Measurements from ENCODE around the gene CPXM2. TPM values are rescaled to one million over a fixed set of nuclear protein-coding genes. Genes with fewer than 3 reads are reported as not detected.

CPXM2 gene
- total RNA-seq: 10 to 100 TPM in 1 of 6 donors, 1 to 10 TPM in 4, under 1 TPM in 1; 0.61 to 10.2 (median 3.1) TPM

DNA sequence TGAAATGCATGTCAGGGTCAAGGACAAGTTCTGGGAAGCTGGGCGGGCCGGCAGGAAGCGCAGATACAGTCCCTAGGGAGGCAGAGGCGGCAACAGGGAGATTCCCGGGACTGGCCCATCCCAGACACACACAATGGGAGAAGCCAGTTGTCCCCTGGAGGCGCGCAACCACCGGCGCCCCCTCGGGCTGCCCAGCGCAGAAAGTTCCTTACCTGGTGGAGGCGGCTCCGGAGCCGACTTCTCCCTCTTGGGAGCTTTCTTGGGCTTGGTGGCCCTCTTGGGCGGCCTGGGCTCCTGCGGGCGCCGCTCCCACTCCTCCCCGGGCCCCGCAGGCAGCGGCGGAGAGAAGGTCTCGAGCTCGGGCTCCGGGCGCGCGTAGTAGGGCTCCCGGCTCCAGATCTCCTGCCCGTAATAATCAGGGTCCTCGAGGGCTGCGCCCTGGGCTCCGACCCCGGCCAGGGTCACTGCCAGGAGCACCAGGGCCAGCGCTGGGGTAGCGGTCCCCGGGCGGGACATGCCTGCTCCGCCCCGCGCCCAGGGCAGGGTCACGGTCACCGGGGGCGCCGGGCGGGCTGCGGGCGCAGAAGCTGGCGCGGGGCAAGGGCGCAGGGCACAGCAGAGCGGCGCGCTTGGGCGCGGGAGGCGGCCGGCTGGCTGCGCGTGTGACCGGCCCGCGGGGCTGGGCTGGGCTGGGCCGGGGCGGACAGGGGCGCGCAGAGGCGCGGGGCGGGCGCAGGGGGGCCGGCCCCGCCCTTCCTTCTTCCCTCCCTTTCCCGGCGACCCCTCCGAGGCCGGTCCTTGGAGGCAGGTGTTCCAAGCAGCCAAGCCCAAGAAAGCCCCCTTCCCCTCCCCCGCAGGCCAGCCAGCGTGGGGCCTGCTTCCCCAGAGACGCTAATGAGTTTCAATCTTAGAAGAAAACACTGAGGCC lies at the start of gene CPXM2:
CPXM2 (minus strand) TSS at position 664 of the 928 bp plus-strand sequence; CDS start at position 516, 148 bp downstream.
- whole genome bisulfite sequencing, 2 donors: 11 to 17% methylated on average over 9 to 30 of the region's 80 CpGs
- peak within 1 kb of the TSS in 1 of 4 donors; percentile 18 for H3K27ac ChIP-seq
- H3K9me3 ChIP-seq: no peaks in the 10 kb centered on the region
- peaks cover 0 to 6% (median 2%) of the 10 kb centered on the region in 4 donors for H3K27me3 ChIP-seq
- DNase-seq (peak in 1 of 2 donors; percentile 76), ATAC-seq (ENCODE audit: low FRiP score in 2 of 2) (peak in 1 of 2 donors; percentile 60)
- H3K4me1 ChIP-seq: peaks cover 0 to 8% (median 0%) of the 10 kb centered on the region in 4 donors
- no peaks in the 10 kb centered on the region for H3K36me3 ChIP-seq
- TF ChIP-seq EP300 (IDR thresholded peaks at IDR 0.05) (no peak), POLR2A (IDR thresholded peaks at IDR 0.05) (no peak), POLR2AphosphoS5 (IDR thresholded peaks at IDR 0.05) (no peak), CTCF (IDR thresholded peaks at IDR 0.05) (no peak)
- H3K4me3 ChIP-seq: peak within 1 kb of the TSS in 3 of 4 donors; percentile 19 to 41 (median 31)

DNA sequence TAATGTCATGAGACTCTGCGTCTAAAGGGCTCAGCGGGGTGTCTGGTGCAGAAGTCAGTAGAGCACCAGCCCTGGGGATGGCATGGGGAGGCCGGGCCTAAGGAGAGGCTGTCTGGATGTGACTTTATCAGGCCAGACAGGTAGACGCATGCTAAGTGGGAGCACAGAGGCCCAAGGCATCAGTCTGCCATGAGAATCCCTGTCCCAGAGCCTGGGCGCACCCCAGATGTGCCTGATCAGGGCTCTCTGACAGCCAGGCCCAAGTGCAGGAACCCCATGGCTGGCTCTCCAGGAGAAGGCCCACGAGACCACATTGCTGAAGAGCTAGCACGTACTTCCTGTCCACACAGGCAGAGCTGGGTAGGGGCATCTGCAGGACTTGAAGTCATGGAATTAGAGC lies 48.0 kb upstream of the CPXM2 start:
- no peak overlapping the region for H3K4me3 ChIP-seq
- WGBS, 2 donors: 87 to 95% methylated on average over 6 to 7 of the region's 7 CpGs
- H3K9me3 ChIP-seq: no peaks in the 10 kb centered on the region
- H3K36me3 ChIP-seq: no peaks in the 10 kb centered on the region
- DNase-seq (no peak), ATAC-seq (ENCODE audit: low FRiP score in 2 of 2) (no peak)
- no peak overlapping the region for H3K27ac ChIP-seq
- TF ChIP-seq EP300 (IDR thresholded peaks at IDR 0.05) (no peak), POLR2AphosphoS5 (IDR thresholded peaks at IDR 0.05) (no peak), CTCF (IDR thresholded peaks at IDR 0.05) (no peak)
- no peaks in the 10 kb centered on the region for H3K27me3 ChIP-seq
- H3K4me1 ChIP-seq: no peaks in the 10 kb centered on the region

DNA sequence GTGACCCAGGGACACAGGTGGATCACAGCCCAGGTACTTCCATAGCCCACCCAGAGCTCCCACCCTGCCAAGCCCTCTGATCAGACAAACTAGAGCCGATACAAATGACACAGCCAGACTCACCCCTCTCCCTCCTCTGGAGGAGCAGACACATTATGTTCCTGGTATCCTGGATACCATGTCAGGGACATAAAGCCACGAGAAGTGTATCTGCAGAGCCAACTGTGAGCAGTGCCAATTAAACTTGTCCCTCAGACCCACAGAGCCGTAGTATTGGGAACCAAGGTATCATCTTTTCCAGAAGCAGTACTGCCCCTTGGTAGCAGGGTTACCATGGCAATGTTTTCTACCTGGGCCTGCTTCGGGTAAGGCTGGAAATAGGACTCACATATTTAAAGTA lies 47.3 kb upstream of the CPXM2 start:
- ATAC-seq (ENCODE audit: low FRiP score in 2 of 2): no peak
- WGBS, 2 donors: 80 to 98% methylated on average over 2 to 4 of the region's 4 CpGs

DNA sequence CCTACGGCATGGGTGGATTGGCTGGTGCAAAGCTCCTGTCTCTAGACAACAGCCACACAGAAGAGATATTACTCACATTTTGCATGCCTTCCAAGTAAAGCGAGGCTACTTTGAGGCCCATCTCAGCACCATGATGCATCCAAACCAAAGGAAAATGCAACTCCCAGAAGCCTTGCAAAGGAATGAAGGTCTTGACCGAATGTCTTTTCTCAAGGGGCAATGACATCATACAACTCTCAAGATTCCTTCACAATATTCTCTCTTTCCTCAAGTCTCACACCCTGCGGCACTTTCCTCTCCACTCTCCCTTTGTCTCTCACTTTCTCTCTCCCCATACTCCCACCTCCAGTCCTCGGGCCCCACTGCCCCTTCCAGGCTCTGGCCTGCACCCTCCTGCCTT lies 44.8 kb upstream of the CPXM2 start:
- DNase-seq: no peak
- H3K27me3 ChIP-seq: no peaks in the 10 kb centered on the region
- no peaks in the 10 kb centered on the region for H3K36me3 ChIP-seq
- no peaks in the 10 kb centered on the region for H3K4me1 ChIP-seq
- H3K27ac ChIP-seq: no peak overlapping the region
- ATAC-seq (ENCODE audit: low FRiP score in 2 of 2): peak in 1 of 2 donors; percentile 71
- WGBS, 2 donors: 75 to 77% methylated on average over 5 of the region's 5 CpGs
- H3K4me3 ChIP-seq: no peak overlapping the region
- peaks cover 0 to under 1% (median 0%) of the 10 kb centered on the region in 4 donors for H3K9me3 ChIP-seq
- TF ChIP-seq POLR2AphosphoS5 (IDR thresholded peaks at IDR 0.05) (no peak), EP300 (IDR thresholded peaks at IDR 0.05) (no peak), POLR2A (IDR thresholded peaks at IDR 0.05) (no peak), CTCF (IDR thresholded peaks at IDR 0.05) (no peak)

More for the DNA sequence above, 47.3 kb upstream of the CPXM2 start:
- Histone ChIP-seq H3K9me3 (no peaks in the 10 kb centered on the region), H3K27ac (no peak overlapping the region), H3K36me3 (no peaks in the 10 kb centered on the region), H3K27me3 (no peaks in the 10 kb centered on the region), H3K4me1 (no peaks in the 10 kb centered on the region), H3K4me3 (no peak overlapping the region)
- TF ChIP-seq POLR2AphosphoS5 (IDR thresholded peaks at IDR 0.05) (no peak), CTCF (IDR thresholded peaks at IDR 0.05) (no peak), EP300 (IDR thresholded peaks at IDR 0.05) (no peak), POLR2A (IDR thresholded peaks at IDR 0.05) (no peak)
- no peak for DNase-seq
